Activated naive CD4-positive, alpha-beta T cell treated with anti-CD3 and anti-CD28 coated beads for 36 hours (primary cell): ENCODE measurements around the gene ATG16L1. TPM values are rescaled to one million over a fixed set of nuclear protein-coding genes. Genes with fewer than 3 reads are reported as not detected.

Source experiments
- CTCF ChIA-PET: fragments of 350-600 bp; sonication (Branson Sonifier 250); formaldehyde crosslinking; loops from one replicate; lab custom pipeline; 2021; ENCODE audit warnings: antibody characterized with exemption; lab: Charles Lee
- DNase-seq: peaks from one replicate; pipeline ENCODE4 v3.0.0-alpha.2; 2020
- H3K27ac Mint-ChIP-seq: one replicate; pipeline ENCODE4 v1.8.0; 2021; ENCODE audit warnings: mild to moderate bottlenecking, mixed read lengths
- H3K27me3 Mint-ChIP-seq: one replicate; pipeline ENCODE4 v1.8.0; 2021; ENCODE audit warnings: low read depth, mixed read lengths
- H3K36me3 Mint-ChIP-seq: one replicate; pipeline ENCODE4 v1.8.0; 2021; ENCODE audit warnings: low read depth, mixed read lengths
- H3K4me1 Mint-ChIP-seq: one replicate; pipeline ENCODE4 v1.8.0; 2021; ENCODE audit warnings: low read depth, mixed read lengths
- H3K4me3 Mint-ChIP-seq: one replicate; pipeline ENCODE4 v1.8.0; 2021; ENCODE audit warnings: mild to moderate bottlenecking, moderate library complexity, mixed read lengths
- H3K9me3 Mint-ChIP-seq: one replicate; pipeline ENCODE4 v1.8.0; 2021; ENCODE audit warnings: mixed read lengths
- intact Hi-C: fragments of 100-400 bp; cut with micrococcal nuclease; formaldehyde crosslinking; loops from one replicate; pipeline ENCODE4 v1.15.1; 2023
- total RNA-seq, 2 experiments: library from RNA; stranded (reverse); gene quantifications; one replicate each; pipeline ENCODE4 v1.2.3, GENCODE V29; 2021

Gene ATG16L1
- total RNA-seq, 2 experiments from 2014 or later = 21.2 to 24.2 TPM

DNA sequence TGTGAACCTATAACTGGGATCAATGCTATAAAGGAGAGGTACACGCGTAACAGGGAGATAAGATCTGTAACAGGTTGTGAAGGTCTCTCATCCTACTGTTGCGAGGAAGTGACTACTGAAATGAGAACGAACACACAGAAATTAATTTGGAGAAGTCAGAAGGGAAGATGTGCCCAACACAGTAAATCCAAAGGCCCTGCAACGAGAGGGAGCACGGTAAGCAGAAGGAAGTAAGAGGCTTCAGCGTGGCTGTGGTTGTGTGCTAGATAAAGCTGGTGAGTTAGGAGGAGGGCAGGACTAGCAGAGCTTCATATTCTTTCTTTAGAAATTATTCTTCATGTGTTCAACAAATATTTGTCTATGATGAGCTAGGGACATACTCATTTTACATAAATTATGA lies 2.5 kb upstream of the ATG16L1 start:
- Mint-ChIP-seq H3K4me1 (peaks cover 65% of the 10 kb centered on the region), H3K27me3 (no peaks in the 10 kb centered on the region), H3K36me3 (peaks cover 5% of the 10 kb centered on the region), H3K27ac (peak overlapping the region; percentile 78), H3K9me3 (no peaks in the 10 kb centered on the region), H3K4me3 (no peak overlapping the region)
- DNase-seq = no peak
- intact Hi-C loops = loop anchor here (5.0 kb wide), 2 partner anchors 107 to 412 kb away; no protein-coding TSS in a partner anchor
- CTCF ChIA-PET = interaction anchor here (1.3 to 2.7 kb wide), 3 partner anchors 17 to 396 kb away, joined by 4 to 13 read pairs (median 7); no protein-coding TSS in a partner anchor

DNA sequence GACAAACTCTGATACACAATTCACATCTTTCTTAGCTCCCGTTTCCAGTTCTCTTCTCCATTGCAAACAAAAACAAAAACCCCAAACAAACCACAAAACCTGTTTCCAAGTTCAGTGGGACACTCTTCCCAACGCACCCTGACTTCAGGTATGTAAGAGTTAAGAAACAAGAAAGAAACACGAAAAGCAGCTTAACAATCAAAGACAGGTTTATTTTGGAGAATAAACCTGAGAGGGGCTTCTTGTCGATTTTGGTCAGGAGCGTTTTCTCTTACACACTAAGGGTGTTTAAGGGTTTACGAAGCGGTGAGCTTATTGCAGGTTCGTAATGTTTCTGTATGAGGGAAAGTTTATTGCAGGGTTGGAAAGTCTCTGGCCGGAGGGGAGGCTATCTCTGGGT lies 905 bp upstream of the ATG16L1 start:
- H3K4me3 Mint-ChIP-seq = peak overlapping the region; percentile 85
- no peaks in the 10 kb centered on the region for H3K27me3 Mint-ChIP-seq
- no peak for DNase-seq
- peaks cover 11% of the 10 kb centered on the region for H3K36me3 Mint-ChIP-seq
- H3K9me3 Mint-ChIP-seq = no peaks in the 10 kb centered on the region
- H3K4me1 Mint-ChIP-seq = peaks cover 66% of the 10 kb centered on the region
- intact Hi-C loops = loop anchor here (2.0 kb wide), 1 partner anchor 16 kb away; no protein-coding TSS in a partner anchor
- H3K27ac Mint-ChIP-seq = peak overlapping the region; percentile 97
- CTCF ChIA-PET = interaction anchor here (1.2 to 3.1 kb wide), 11 partner anchors 9 to 398 kb away, joined by 3 to 19 read pairs (median 4); partner anchors contain the start of gene INPP5D

- no peaks in the 10 kb centered on the region for H3K9me3 Mint-ChIP-seq
- peak overlapping the region; percentile 85 for H3K4me3 Mint-ChIP-seq
- CTCF ChIA-PET = interaction anchor here (1.2 to 3.1 kb wide), 13 partner anchors 10 to 479 kb away, joined by 3 to 19 read pairs (median 4); partner anchors contain the start of gene INPP5D
- peaks cover 70% of the 10 kb centered on the region for H3K4me1 Mint-ChIP-seq
- H3K36me3 Mint-ChIP-seq = peaks cover 12% of the 10 kb centered on the region
- peak overlapping the region; percentile 97 for H3K27ac Mint-ChIP-seq
- intact Hi-C loops = loop anchor here (1.0 to 2.0 kb wide), 10 partner anchors 16 to 645 kb away; partner anchors contain the start of genes GIGYF2 and INPP5D
- H3K27me3 Mint-ChIP-seq = no peaks in the 10 kb centered on the region
- no peak for DNase-seq
Measured at GRCh38 chr2:233250985-233251305, 528 bp upstream of the ATG16L1 start.

- peaks cover 66% of the 10 kb centered on the region for H3K4me1 Mint-ChIP-seq
- DNase-seq = no peak
- peaks cover 17% of the 10 kb centered on the region for H3K36me3 Mint-ChIP-seq
- H3K27ac Mint-ChIP-seq = peak overlapping the region; percentile 97
- intact Hi-C loops = no loop called here
- CTCF ChIA-PET = interaction anchor here (1.0 to 3.1 kb wide), 5 partner anchors 16 to 480 kb away, joined by 4 to 19 read pairs (median 5); partner anchors contain the start of gene INPP5D
- H3K27me3 Mint-ChIP-seq = no peaks in the 10 kb centered on the region
- H3K4me3 Mint-ChIP-seq = peak overlapping the region; percentile 85
- no peaks in the 10 kb centered on the region for H3K9me3 Mint-ChIP-seq
Measured at GRCh38 chr2:233252227-233252626, 754 bp downstream of the ATG16L1 start.

- H3K4me1 Mint-ChIP-seq = peaks cover 66% of the 10 kb centered on the region
- H3K27ac Mint-ChIP-seq = no peak overlapping the region
- no peaks in the 10 kb centered on the region for H3K9me3 Mint-ChIP-seq
- H3K36me3 Mint-ChIP-seq = peaks cover 33% of the 10 kb centered on the region
- H3K27me3 Mint-ChIP-seq = no peaks in the 10 kb centered on the region
- DNase-seq = no peak
- intact Hi-C loops = no loop called here
- no peak overlapping the region for H3K4me3 Mint-ChIP-seq
- CTCF ChIA-PET = interaction anchor here (0.8 kb wide), 1 partner anchor 171 kb away, joined by 3 read pairs; no protein-coding TSS in a partner anchor
Measured at GRCh38 chr2:233255151-233255550, 3.7 kb downstream of the ATG16L1 start.

- CTCF ChIA-PET = interaction anchor here (1.1 kb wide), 1 partner anchor 202 kb away, joined by 3 read pairs; no protein-coding TSS in a partner anchor
- no peaks in the 10 kb centered on the region for H3K9me3 Mint-ChIP-seq
- DNase-seq = no peak
- H3K36me3 Mint-ChIP-seq = peaks cover 38% of the 10 kb centered on the region
- H3K4me1 Mint-ChIP-seq = peaks cover 62% of the 10 kb centered on the region
- no peaks in the 10 kb centered on the region for H3K27me3 Mint-ChIP-seq
- no peak overlapping the region for H3K4me3 Mint-ChIP-seq
- no peak overlapping the region for H3K27ac Mint-ChIP-seq
- intact Hi-C loops = no loop called here
Measured at GRCh38 chr2:233256048-233256447, 4.6 kb downstream of the ATG16L1 start.

- Mint-ChIP-seq H3K27me3 (no peaks in the 10 kb centered on the region), H3K36me3 (peaks cover 48% of the 10 kb centered on the region), H3K27ac (peak overlapping the region; percentile 48), H3K9me3 (no peaks in the 10 kb centered on the region), H3K4me1 (peaks cover 53% of the 10 kb centered on the region), H3K4me3 (no peak overlapping the region)
- CTCF ChIA-PET = interaction anchor here (0.6 to 0.9 kb wide), 2 partner anchors 64 to 405 kb away, joined by 4 read pairs; no protein-coding TSS in a partner anchor
- DNase-seq = no peak
- intact Hi-C loops = no loop called here
Measured at GRCh38 chr2:233258211-233258610, 6.7 kb downstream of the ATG16L1 start.

GRCh38 chr2:233259730-233260129 lies 8.3 kb downstream of the ATG16L1 start:
- DNase-seq = no peak
- no peaks in the 10 kb centered on the region for H3K27me3 Mint-ChIP-seq
- peaks cover 47% of the 10 kb centered on the region for H3K36me3 Mint-ChIP-seq
- intact Hi-C loops = no loop called here
- H3K27ac Mint-ChIP-seq = peak overlapping the region; percentile 41
- H3K4me1 Mint-ChIP-seq = peaks cover 41% of the 10 kb centered on the region
- CTCF ChIA-PET = interaction anchor here (0.5 kb wide), 1 partner anchor 73 kb away, joined by 7 read pairs; no protein-coding TSS in a partner anchor
- no peaks in the 10 kb centered on the region for H3K9me3 Mint-ChIP-seq
- H3K4me3 Mint-ChIP-seq = no peak overlapping the region

DNA sequence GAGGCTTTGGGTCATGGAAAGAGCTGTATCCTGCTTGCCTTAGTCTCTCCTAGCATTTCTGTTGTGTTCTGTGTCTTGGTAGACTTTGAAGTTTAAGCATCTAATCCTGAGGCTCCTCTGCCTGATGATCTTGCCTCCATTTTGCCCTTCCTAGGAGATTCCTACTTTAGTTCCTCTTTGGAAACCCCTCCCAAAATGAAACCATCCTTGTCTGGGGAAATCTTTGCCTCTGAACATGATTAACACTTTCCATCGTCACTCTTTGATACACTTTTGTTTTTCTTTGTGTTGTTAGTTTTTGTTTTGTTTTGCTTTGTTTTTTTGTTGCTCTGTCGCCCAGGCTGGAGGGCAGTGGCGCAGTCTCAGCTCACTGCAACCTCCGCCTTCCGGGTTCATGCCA lies 9.2 kb downstream of the ATG16L1 start:
- DNase-seq = no peak
- intact Hi-C loops = no loop called here
- no peaks in the 10 kb centered on the region for H3K27me3 Mint-ChIP-seq
- H3K36me3 Mint-ChIP-seq = peaks cover 46% of the 10 kb centered on the region
- H3K4me3 Mint-ChIP-seq = no peak overlapping the region
- no peaks in the 10 kb centered on the region for H3K9me3 Mint-ChIP-seq
- H3K27ac Mint-ChIP-seq = peak overlapping the region; percentile 54
- H3K4me1 Mint-ChIP-seq = peaks cover 33% of the 10 kb centered on the region
- CTCF ChIA-PET = no interaction called here

- H3K9me3 Mint-ChIP-seq = no peaks in the 10 kb centered on the region
- intact Hi-C loops = no loop called here
Measured at GRCh38 chr2:233261819-233262555, 10.5 kb downstream of the ATG16L1 start.

DNA sequence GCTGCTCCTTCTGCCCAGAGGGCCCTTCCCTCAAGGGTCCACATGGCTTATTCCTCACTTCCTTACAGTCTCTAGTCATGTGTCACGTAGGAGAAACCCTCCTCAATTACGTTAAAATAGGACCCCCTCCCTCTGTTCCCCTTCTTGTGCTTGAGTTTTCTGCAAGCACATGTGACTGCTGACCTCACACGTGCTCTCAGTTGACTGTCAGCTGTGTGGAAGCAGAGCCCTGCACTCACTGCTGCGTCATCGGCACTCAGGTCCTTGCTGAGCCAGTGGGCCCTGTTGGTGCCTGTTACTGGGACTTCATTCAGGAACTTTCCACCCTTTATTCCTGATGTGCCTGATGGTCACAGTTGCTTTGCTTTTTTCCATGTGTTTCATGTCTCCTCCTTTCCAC lies 11.1 kb downstream of the ATG16L1 start:
- Mint-ChIP-seq H3K4me1 (peaks cover 38% of the 10 kb centered on the region), H3K36me3 (peaks cover 49% of the 10 kb centered on the region), H3K27me3 (no peaks in the 10 kb centered on the region), H3K4me3 (no peak overlapping the region), H3K27ac (no peak overlapping the region), H3K9me3 (no peaks in the 10 kb centered on the region)
- CTCF ChIA-PET = no interaction called here
- intact Hi-C loops = no loop called here
- no peak for DNase-seq

More at GRCh38 chr2:233261819-233262555, 10.5 kb downstream of the ATG16L1 start:
- no peak for DNase-seq
- Mint-ChIP-seq H3K4me3 (no peak overlapping the region), H3K36me3 (peaks cover 51% of the 10 kb centered on the region), H3K27me3 (no peaks in the 10 kb centered on the region), H3K27ac (peak overlapping the region; percentile 11), H3K4me1 (peaks cover 32% of the 10 kb centered on the region)
- CTCF ChIA-PET = interaction anchor here (0.7 kb wide), 1 partner anchor 208 kb away, joined by 5 read pairs; no protein-coding TSS in a partner anchor

DNA sequence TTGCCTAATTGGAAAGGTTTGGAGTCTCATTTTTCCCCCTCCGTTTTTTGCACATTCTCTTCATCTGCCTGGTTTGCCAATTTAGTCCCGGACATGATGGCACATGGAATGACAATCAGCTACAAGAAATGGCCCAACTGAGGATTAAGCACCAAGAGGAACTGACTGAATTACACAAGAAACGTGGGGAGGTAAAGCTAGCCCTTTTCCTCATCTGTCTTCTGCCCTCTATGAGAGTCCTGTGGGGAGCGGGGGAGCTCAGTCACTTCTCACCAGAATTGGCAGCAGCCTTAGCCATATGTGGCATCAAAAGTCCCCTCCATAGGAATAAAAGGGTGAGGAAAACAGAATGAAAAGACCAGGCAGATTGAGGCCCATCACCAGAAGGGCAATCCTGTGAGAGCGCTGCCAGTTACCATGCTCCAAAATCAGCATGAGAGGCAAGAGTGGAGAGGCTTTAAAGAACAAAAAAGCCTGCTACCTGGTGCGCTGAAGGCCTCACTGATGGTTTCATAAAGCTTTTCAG lies 11.6 kb downstream of the ATG16L1 start:
- H3K36me3 Mint-ChIP-seq = peaks cover 48% of the 10 kb centered on the region
- no peak overlapping the region for H3K4me3 Mint-ChIP-seq
- CTCF ChIA-PET = interaction anchor here (0.9 kb wide), 1 partner anchor 444 kb away, joined by 3 read pairs; no protein-coding TSS in a partner anchor
- H3K27me3 Mint-ChIP-seq = no peaks in the 10 kb centered on the region
- DNase-seq = no peak
- H3K9me3 Mint-ChIP-seq = no peaks in the 10 kb centered on the region
- H3K4me1 Mint-ChIP-seq = peaks cover 41% of the 10 kb centered on the region
- intact Hi-C loops = no loop called here
- H3K27ac Mint-ChIP-seq = no peak overlapping the region
